WTC11 (cell line): ENCODE results near the gene A1CF.

Source experiments
- ATF1 ChIP-seq: sonication (generic); formaldehyde crosslinking; IDR thresholded peaks from 2 replicates; pipeline ENCODE4 v1.8.1; 2023; ENCODE audit warnings: mild to moderate bottlenecking, moderate library complexity, missing genetic modification reagents
- CREB1 ChIP-seq: sonication (generic); formaldehyde crosslinking; IDR thresholded peaks from 2 replicates; pipeline ENCODE4 v1.8.0; 2023; ENCODE audit warnings: mild to moderate bottlenecking, missing genetic modification reagents
- TF ChIP-seq, protein P1 (sequence below): sonication (generic); formaldehyde crosslinking; IDR thresholded peaks from 2 replicates; pipeline ENCODE4 v1.8.1; 2023; ENCODE audit warnings: mild to moderate bottlenecking, missing genetic modification reagents, moderate library complexity
- TF ChIP-seq, protein P2 (sequence below): fragments of 200-600 bp; IDR thresholded peaks from 2 replicates; pipeline ENCODE4 v1.8.0; 2022; ENCODE audit warnings: antibody characterized with exemption

DNA sequence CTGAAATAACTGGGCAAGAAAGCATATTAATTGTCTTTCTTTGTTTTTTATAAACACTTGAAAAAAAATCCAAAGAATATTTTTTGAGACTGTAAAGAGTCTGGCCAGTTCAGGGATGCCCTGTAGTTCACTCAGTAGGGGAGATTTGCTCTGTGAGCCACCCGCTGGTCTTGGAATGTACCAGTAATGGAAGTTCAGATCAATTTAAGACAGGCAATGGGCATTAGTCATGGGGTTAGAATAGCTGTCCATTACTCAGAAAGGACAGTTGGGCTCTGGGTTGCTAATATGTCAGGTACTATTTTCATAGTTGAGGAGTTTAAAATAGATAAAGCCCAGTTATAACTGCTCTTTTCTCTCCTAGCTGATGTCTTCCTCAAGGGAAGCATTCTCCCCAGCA lies 38.7 kb downstream of the A1CF start:
- TF ChIP-seq CREB1 (CRISPR knock-in tag) (no peak), ATF1 (CRISPR knock-in tag) (no peak)
- TF ChIP-seq, protein P1, sequence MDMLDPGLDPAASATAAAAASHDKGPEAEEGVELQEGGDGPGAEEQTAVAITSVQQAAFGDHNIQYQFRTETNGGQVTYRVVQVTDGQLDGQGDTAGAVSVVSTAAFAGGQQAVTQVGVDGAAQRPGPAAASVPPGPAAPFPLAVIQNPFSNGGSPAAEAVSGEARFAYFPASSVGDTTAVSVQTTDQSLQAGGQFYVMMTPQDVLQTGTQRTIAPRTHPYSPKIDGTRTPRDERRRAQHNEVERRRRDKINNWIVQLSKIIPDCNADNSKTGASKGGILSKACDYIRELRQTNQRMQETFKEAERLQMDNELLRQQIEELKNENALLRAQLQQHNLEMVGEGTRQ (CRISPR knock-in tag) = no peak
- TF ChIP-seq, protein P2, sequence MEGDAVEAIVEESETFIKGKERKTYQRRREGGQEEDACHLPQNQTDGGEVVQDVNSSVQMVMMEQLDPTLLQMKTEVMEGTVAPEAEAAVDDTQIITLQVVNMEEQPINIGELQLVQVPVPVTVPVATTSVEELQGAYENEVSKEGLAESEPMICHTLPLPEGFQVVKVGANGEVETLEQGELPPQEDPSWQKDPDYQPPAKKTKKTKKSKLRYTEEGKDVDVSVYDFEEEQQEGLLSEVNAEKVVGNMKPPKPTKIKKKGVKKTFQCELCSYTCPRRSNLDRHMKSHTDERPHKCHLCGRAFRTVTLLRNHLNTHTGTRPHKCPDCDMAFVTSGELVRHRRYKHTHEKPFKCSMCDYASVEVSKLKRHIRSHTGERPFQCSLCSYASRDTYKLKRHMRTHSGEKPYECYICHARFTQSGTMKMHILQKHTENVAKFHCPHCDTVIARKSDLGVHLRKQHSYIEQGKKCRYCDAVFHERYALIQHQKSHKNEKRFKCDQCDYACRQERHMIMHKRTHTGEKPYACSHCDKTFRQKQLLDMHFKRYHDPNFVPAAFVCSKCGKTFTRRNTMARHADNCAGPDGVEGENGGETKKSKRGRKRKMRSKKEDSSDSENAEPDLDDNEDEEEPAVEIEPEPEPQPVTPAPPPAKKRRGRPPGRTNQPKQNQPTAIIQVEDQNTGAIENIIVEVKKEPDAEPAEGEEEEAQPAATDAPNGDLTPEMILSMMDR = no peak
